ENCODE results near the gene HADH.
"Not testable (repeated sequence)": the region's sequence is repeated elsewhere in the genome, so short reads cannot be mapped to it uniquely, and the experiment has no call there.

HADH gene

GRCh38 chr4:108031427-108032083, 41.9 kb downstream of the HADH start:
- no peak for DNase-seq (ENCODE audit: low read depth)

- DNase-seq (ENCODE audit: low read depth) = no peak
These were observed 43.7 kb downstream of the HADH start for GRCh38 chr4:108033348-108033747.

DNA sequence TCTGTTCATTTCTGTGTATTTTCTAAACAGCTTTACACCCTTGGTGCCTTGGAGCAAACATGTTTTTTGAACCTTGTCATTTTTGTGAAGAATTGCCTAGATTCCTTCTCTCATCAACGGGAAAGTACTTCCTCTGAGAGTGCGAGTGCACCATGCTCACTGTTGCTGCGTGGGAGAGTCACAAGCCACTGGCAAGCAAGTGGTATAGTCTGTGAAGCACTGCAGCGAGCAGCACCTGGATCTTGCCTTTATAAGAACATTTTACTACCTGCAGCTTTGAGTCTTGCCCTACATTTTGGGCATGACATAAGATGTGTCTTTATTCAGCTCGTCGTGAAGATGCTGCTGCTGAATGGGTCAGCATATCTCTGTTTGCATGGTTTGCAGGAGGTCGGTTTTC, 44.9 kb downstream of the HADH start:
- DNase-seq (ENCODE audit: low read depth) = no peak

- DNase-seq (ENCODE audit: low read depth) = no peak
These were observed 46.0 kb downstream of the HADH start for GRCh38 chr4:108035691-108036090.

DNA sequence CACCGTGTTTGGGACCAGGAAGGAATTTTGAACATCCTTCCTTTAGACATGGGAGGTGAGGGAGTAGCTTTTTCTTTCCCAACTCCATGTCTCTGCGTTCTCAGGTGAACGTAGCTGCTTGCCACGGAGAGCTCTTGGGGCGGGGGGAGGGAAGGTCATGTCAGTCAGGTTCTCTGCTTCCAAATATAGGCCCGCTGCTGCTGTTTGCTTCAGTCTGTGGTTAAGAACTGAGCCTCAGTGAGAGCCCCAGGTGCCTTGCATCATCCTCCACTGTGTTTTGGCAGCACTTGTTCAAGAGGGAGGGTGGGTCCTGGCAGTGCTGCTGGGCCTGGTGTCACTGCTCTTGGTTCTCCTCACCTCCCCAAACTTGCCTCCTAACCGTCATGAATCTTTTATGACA, 46.5 kb downstream of the HADH start:
- no peak for DNase-seq (ENCODE audit: low read depth)

DNA sequence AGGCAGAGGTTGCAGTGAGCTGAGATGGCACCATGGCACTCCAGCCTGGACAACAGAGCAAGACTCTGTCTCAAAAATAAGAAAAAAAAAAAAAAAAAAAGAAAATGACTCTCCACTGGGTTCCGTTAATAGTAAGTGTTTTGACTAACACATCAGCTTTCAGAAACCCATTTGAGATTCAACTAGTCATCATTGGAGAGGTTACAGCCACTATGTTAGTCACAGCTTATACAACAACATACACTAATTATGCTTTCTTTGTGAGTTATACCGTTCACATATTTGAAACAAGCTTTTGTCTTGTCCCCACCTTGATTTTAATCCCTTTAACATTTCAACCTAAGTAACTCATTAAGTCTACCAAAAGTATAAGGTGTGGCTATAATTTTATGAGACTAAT, 48.2 kb downstream of the HADH start:
- DNase-seq (ENCODE audit: low read depth) = no peak

- no peak for DNase-seq (ENCODE audit: low read depth)
These were observed 53.2 kb downstream of the HADH start for GRCh38 chr4:108042927-108043326.

DNA sequence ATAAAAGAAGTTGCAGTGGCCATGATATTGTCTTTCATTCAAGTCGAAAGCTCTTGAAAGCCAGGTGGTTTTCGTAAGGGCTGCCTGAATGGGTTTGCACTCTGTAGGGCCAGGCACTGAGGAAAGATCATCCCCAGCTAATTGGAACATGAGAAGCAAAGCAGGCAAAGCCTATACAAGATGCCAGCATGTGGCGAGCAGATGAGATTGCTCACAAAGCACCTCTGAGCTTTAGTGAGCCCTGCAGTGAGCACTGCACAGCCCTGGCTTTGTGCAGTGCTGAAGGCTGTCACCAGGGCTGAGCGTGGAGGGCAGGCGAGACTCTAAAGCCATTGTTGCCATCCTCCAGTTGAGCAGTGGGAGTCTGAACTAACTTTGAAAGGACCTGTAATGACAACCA, 53.8 kb downstream of the HADH start:
- no peak for DNase-seq (ENCODE audit: low read depth)

- no peak for DNase-seq (ENCODE audit: low read depth)
These were observed 55.4 kb downstream of the HADH start for GRCh38 chr4:108044951-108045686.

DNA sequence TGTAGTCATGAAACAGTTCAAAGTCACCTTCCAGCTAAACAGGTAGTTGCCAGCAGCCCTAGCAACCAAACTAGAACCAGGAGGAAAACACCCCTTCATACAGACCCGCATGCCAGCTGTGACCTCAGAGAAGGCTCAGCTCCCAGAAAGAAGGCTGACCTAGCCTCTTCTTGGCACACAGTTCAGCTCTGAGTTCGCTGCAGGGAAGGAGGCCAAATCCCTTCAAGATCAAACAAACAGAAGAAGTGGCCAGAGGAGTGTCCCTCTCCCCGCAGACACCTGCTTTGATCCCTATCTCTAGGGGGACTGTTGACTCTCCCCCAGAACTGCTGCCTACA, 56.0 kb downstream of the HADH start:
- no peak for DNase-seq (ENCODE audit: low read depth)

- DNase-seq (ENCODE audit: low read depth) = no peak
These were observed 57.5 kb downstream of the HADH start for GRCh38 chr4:108047199-108047598.

- DNase-seq (ENCODE audit: low read depth) = no peak
These were observed 58.5 kb downstream of the HADH start for GRCh38 chr4:108048157-108048556.

- DNase-seq (ENCODE audit: low read depth) = no peak
These were observed 59.3 kb downstream of the HADH start for GRCh38 chr4:108048997-108049396.

DNA sequence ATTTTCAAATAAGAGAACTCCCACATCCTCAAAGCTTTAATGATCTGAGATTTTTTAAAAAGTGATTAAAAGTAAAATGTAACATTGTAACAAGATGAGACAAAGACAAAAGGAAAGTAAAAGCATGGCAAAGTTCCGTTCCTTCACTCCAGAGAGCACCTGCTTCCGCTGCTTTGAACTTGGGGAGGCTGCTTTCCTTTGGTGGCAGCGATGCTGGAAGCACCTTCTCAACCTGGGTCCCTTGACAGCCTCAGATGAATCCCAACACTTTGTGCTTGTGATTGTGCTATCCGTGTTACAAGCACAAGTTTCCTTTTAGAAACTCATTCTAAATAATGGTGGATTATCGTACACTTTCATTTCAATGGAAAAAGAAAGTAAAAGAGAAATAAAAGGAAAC, 59.7 kb downstream of the HADH start:
- no peak for DNase-seq (ENCODE audit: low read depth)

GRCh38 chr4:108050166-108051111, 60.8 kb downstream of the HADH start:
- not testable (repeated sequence) for DNase-seq (ENCODE audit: low read depth)

DNA sequence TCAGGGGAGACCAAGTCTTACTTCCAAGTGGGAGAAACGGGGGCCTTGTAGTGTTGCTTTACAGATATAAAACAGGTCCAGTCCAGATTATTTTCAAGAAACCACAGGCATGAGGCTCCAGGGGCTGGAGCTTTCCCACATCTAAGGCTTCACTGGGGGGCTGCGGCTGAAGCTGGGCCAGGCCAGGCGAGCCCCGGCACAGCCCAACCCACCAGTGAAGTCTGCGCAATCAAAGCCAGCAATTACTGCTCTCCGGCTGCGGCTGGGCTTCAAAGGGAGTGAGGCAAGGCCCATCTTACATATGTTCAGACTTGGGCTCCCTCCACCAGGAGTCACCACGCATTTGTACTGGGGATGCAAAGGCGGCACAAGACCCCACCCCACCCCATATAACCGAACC, 61.7 kb downstream of the HADH start:
- no peak for DNase-seq (ENCODE audit: low read depth)

DNA sequence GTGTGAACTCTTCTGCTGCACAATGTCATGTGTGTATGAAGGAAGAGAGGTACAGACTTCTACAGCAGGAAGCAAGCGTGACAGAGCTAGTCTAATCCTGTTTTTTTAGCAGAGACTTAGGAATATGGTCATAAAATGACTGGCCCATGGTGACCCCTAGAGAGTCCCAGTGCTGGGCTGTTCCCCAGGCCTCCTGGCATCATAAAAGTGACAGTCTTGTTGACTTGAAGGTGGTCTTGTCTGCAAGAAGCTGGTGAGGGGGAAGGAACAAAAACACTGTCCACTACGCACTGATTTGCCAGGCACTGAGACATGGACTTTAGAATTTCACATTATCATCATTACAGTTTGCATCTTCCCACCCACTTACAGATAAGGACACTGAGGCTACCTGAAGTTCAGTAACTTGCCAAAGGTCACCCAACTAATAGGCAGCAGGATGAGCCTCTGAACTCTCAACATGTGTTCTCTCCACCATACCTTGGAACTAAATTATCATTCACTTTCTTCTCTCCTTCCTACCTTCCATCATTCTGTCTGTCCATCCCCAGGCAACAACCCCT, 63.0 kb downstream of the HADH start:
- no peak for DNase-seq (ENCODE audit: low read depth)

GRCh38 chr4:108053251-108053711, 63.6 kb downstream of the HADH start:
- no peak for DNase-seq (ENCODE audit: low read depth)

- no peak for DNase-seq (ENCODE audit: low read depth)
These were observed 64.4 kb downstream of the HADH start for GRCh38 chr4:108054025-108054638.

DNA sequence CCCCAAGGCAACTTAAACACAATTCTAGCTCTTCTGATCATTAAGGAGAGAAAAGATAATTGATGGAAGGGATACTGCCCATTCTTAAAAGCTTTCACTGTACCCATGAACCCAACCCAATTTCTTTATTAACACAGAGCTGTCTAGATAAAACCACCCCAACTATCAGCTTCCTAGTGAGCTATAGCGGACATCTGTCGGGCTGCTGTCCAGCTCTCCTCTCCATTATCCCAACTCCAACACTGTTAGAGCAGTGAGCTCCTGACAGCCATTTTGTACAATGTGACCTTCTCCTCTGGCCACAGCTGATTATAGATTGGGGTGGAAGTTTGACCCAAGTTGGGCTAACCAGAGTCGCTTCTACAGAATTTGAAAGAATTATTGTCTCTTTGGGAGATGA, 66.1 kb downstream of the HADH start:
- DNase-seq (ENCODE audit: low read depth) = no peak

- DNase-seq (ENCODE audit: low read depth) = no peak
These were observed 66.7 kb downstream of the HADH start for GRCh38 chr4:108056418-108056817.

Measured in stimulated activated CD8-positive, alpha-beta memory T cell treated with anti-CD3 and anti-CD28 coated beads, Interleukin-7, amount 100 ng/mL, for 24 hours (primary cell).